SK-N-SH (cell line): ENCODE results near the gene DDRGK1. TPM values are rescaled to one million over a fixed set of nuclear protein-coding genes. Genes with fewer than 3 reads are reported as not detected.
"Not testable (repeated sequence)": the region's sequence is repeated elsewhere in the genome, so short reads cannot be mapped to it uniquely, and the experiment has no call there.

ENCODE experiments used
- CTCF ChIA-PET: fragments of 300-600, 350-600 bp; formaldehyde crosslinking; extraction: SDS; loops from one replicate; lab custom pipeline; 2021; lab: Yijun Ruan, JAX
- POLR2A ChIA-PET: fragments of 350-600 bp; sonication (Branson Sonifier 250); formaldehyde crosslinking; extraction: SDS; loops from one replicate; lab custom pipeline; 2020; ENCODE audit warnings: antibody characterized with exemption, inconsistent platforms; lab: Yijun Ruan, JAX
- DNase-seq: peaks from one replicate; pipeline ENCODE4 v3.0.0; 2012
- H2AFZ ChIP-seq: fragments of 200-600 bp; sonication (generic); 2 replicates; pipeline ENCODE4 v1.8.1; 2016; ENCODE audit warnings: antibody characterized with exemption, mild to moderate bottlenecking, low read depth
- H3F3A ChIP-seq: fragments of 200-600 bp; sonication (generic); replicated peaks from 2 replicates; pipeline ENCODE3; 2016; ENCODE audit warnings: antibody characterized with exemption, mild to moderate bottlenecking; ENCODE audit not compliant: insufficient read depth
- H3K27ac ChIP-seq, 2 experiments: fragments of 200-500 bp in 1 of 2; fragments of 200-600 bp in 1 of 2; sonication (Bioruptor generic) in 1 of 2; sonication (generic), shearing (Covaris generic) in 1 of 2; 2 replicates each; pipeline versions ENCODE4 v1.5.1 to v1.6.1; 2014 to 2016; ENCODE audit warnings: low read depth in 2 of 2, inconsistent platforms in 1 of 2, low read length in 1 of 2, mild to moderate bottlenecking in 1 of 2, mixed read lengths in 1 of 2
- H3K27me3 ChIP-seq: fragments of 200-600 bp; sonication (generic), shearing (Covaris generic); 2 replicates; pipeline ENCODE4 v1.6.1; 2016; ENCODE audit warnings: mixed run types; ENCODE audit not compliant: insufficient read depth
- H3K36me3 ChIP-seq, 2 experiments: fragments of 200-500 bp in 1 of 2; fragments of 200-600 bp in 1 of 2; sonication (Bioruptor generic) in 1 of 2; sonication (generic) in 1 of 2; replicated peaks in 1 of 2; 2 replicates each; pipeline versions ENCODE3 to v1.5.1; 2014 to 2016; ENCODE audit warnings: low read length in 1 of 2, mild to moderate bottlenecking in 1 of 2; ENCODE audit not compliant: insufficient read depth in 2 of 2, control insufficient read depth in 1 of 2
- H3K4me1 ChIP-seq, 2 experiments: fragments of 200-500 bp in 1 of 2; fragments of 200-600 bp in 1 of 2; sonication (Bioruptor generic) in 1 of 2; sonication (generic), shearing (Covaris generic) in 1 of 2; 2 replicates each; pipeline versions ENCODE4 v1.5.1 to v1.6.1; 2014 to 2016; ENCODE audit warnings: low read depth in 1 of 2, low read length in 1 of 2, mixed run types in 1 of 2; ENCODE audit not compliant: insufficient read depth in 2 of 2, control insufficient read depth in 1 of 2
- H3K4me2 ChIP-seq: fragments of 200-600 bp; sonication (generic), shearing (Covaris generic); 2 replicates; pipeline ENCODE4 v1.6.1; 2017; ENCODE audit warnings: mixed run types
- H3K4me3 ChIP-seq, 2 experiments: fragments of 200-500 bp in 1 of 2; fragments of 200-600 bp in 1 of 2; sonication (Bioruptor generic) in 1 of 2; sonication (generic), shearing (Covaris generic) in 1 of 2; 2 replicates each; pipeline versions ENCODE4 v1.5.1 to v1.8.1; 2014 to 2016; ENCODE audit warnings: low read depth in 2 of 2, inconsistent platforms in 1 of 2, low read length in 1 of 2, mild to moderate bottlenecking in 1 of 2, mixed read lengths in 1 of 2, moderate library complexity in 1 of 2
- H3K79me2 ChIP-seq: fragments of 200-600 bp; sonication (generic); 2 replicates; pipeline ENCODE4 v1.8.1; 2017; ENCODE audit warnings: mild to moderate bottlenecking; ENCODE audit not compliant: insufficient read depth
- H3K9ac ChIP-seq: fragments of 200-600 bp; sonication (generic); 2 replicates; pipeline ENCODE4 v1.6.1; 2017; ENCODE audit warnings: mixed run types
- H3K9me2 ChIP-seq: fragments of 200-600 bp; sonication (generic); 2 replicates; pipeline ENCODE4 v1.6.1; 2017; ENCODE audit warnings: mixed run types
- H3K9me3 ChIP-seq: fragments of 200-600 bp; sonication (generic); 2 replicates; pipeline ENCODE4 v1.6.1; 2017; ENCODE audit warnings: mixed run types, mild to moderate bottlenecking, moderate library complexity
- H4K20me1 ChIP-seq: fragments of 200-600 bp; sonication (generic); 2 replicates; pipeline ENCODE4 v1.6.1; 2017; ENCODE audit warnings: mild to moderate bottlenecking, mixed run types; ENCODE audit not compliant: insufficient read depth
- ELF1 ChIP-seq: IDR thresholded peaks from 2 replicates; pipeline ENCODE4 v1.4.0; 2012
- FOSL2 ChIP-seq: IDR thresholded peaks from 2 replicates; pipeline ENCODE4 v1.4.0; 2012; ENCODE audit warnings: low read depth, mild to moderate bottlenecking, moderate library complexity, borderline replicate concordance
- FOXM1 ChIP-seq: IDR thresholded peaks from 2 replicates; pipeline ENCODE4 v1.4.0; 2012; ENCODE audit warnings: low read depth, mild to moderate bottlenecking
- GABPA ChIP-seq: IDR thresholded peaks from 2 replicates; pipeline ENCODE4 v1.4.0; 2012; ENCODE audit warnings: low read depth, mild to moderate bottlenecking
- JUND ChIP-seq: IDR thresholded peaks from 2 replicates; pipeline ENCODE4 v1.4.0; 2012
- PBX3 ChIP-seq: IDR thresholded peaks from 2 replicates; pipeline ENCODE4; 2012
- SIN3A ChIP-seq: IDR thresholded peaks from 2 replicates; pipeline ENCODE4 v1.6.1; 2012; ENCODE audit warnings: low read depth, mild to moderate bottlenecking, low read length, moderate library complexity, borderline replicate concordance
- TCF12 ChIP-seq: IDR thresholded peaks from 2 replicates; pipeline ENCODE4 v1.4.0; 2012
- TEAD4 ChIP-seq: IDR thresholded peaks from 2 replicates; pipeline ENCODE4 v1.4.0; 2012; ENCODE audit warnings: mild to moderate bottlenecking, borderline replicate concordance; ENCODE audit not compliant: insufficient read depth
- WGBS: methylation state at CpG from one replicate; pipeline ENCODE4 v1.1.6; 2017; ENCODE audit warnings: low lambda C conversion rate; 5-methylcytosine and 5-hydroxymethylcytosine counted together
- polyA plus RNA-seq, 3 experiments: library from polyadenylated mRNA; depleted of rRNA; stranded (reverse); fragments of >200 nt; gene quantifications; 2 replicates each; pipeline ENCODE4 v1.2.3, GENCODE V29; 2012

DDRGK1 gene
- polyA plus RNA-seq, 1 of the 3 experiments (the other 2 are of a cell fraction) = 70.6 TPM

- Histone ChIP-seq H3K4me3 (peak overlapping the region; percentile 87 to 98; a peak in 2 of 4 replicates), H3K36me3 (peaks cover 11 to 15% of the 10 kb centered on the region in 2 experiments), H3K27me3 (no peaks in the 10 kb centered on the region), H3K9me2 (no peaks in the 10 kb centered on the region), H3K9me3 (no peaks in the 10 kb centered on the region), H3K9ac (peak overlapping the region; percentile 13; the same call in 1 of the 2 replicates), H3K79me2 (peaks cover 72% of the 10 kb centered on the region), H3K27ac (no peak overlapping the region), H3K4me2 (peak overlapping the region; percentile 95), H2AFZ (no peak overlapping the region), H3F3A (peaks cover 14% of the 10 kb centered on the region), H4K20me1 (peaks cover 63% of the 10 kb centered on the region), H3K4me1 (peaks cover 5 to 14% of the 10 kb centered on the region in 2 experiments; a peak in 1 of 4 replicates)
- 80% methylated on average over 11 of the region's 11 CpGs for WGBS
- ChIA-PET CTCF (interaction anchor here (0.9 to 1.6 kb wide), 2 partner anchors 12 to 43 kb away, joined by 3 read pairs; no protein-coding TSS in a partner anchor), POLR2A (no interaction called here)
- TF ChIP-seq ELF1 = no peak
- no peak for TF ChIP-seq FOXM1
- no peak for TF ChIP-seq PBX3
- TF ChIP-seq SIN3A = no peak
- TF ChIP-seq FOSL2 = no peak
- TF ChIP-seq JUND = no peak
- TF ChIP-seq GABPA = no peak
- TF ChIP-seq TEAD4 = no peak
- no peak for DNase-seq
Observed at GRCh38 chr20:3157817-3158216, 46.7 kb downstream of the DDRGK1 start.

DNA sequence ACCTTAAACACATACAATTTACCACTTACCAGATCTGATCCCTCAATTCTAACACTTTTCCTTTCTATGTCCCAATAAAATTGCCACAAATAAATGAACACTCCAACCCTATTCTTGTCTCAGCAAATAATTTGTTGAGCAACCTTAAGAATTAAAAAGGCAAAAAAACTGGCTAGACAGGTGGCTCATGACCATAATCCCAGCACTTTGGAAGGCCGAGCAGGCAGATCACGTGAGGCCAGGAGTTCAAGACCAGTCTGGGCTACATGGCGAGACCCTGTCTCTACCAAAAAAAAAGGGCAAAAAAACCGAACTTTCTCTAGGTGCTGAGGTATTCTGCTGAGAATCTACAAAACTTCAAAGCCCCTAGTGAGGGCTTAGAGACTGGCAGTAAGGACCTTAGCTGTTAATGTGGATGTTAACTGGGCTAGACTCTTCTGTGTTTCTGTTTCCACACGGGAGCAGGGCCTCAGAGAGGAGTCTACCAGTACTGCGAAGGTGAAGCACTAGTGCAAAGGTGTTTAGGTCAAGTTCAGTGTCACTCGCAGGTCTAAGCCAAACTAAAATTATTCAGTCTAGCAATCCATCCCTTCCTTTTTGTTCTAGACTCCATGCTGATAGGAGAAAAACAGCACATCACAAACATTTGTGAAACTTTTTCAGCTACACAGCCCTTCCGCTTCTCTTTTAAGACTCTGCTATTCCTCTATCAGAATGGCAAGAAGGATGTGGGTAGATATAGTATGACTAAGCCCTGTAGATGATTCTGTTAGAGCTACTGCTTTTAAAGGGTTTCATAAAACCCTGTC, 47.5 kb downstream of the DDRGK1 start:
- ChIA-PET POLR2A (no interaction called here), CTCF (interaction anchor here (0.9 to 1.6 kb wide), 2 partner anchors 13 to 42 kb away, joined by 3 read pairs; no protein-coding TSS in a partner anchor)
- H3K9me3 ChIP-seq = no peaks in the 10 kb centered on the region
- H3K27ac ChIP-seq = no peak overlapping the region
- peak overlapping the region; percentile 95; the same call in 1 of the 2 replicates for H3K4me2 ChIP-seq
- no peak for DNase-seq
- 88% methylated on average over 8 of the region's 8 CpGs for WGBS
- H4K20me1 ChIP-seq = peaks cover 71% of the 10 kb centered on the region
- H3K9ac ChIP-seq = peak overlapping the region; percentile 10; the same call in 1 of the 2 replicates
- peaks cover 80% of the 10 kb centered on the region for H3K79me2 ChIP-seq
- no peak overlapping the region for H2AFZ ChIP-seq
- H3K4me3 ChIP-seq = no peak overlapping the region
- peaks cover 14% of the 10 kb centered on the region for H3F3A ChIP-seq
- H3K9me2 ChIP-seq = no peaks in the 10 kb centered on the region
- TF ChIP-seq TCF12 = no peak
- H3K36me3 ChIP-seq = peaks cover 11 to 15% of the 10 kb centered on the region in 2 experiments
- peaks cover 5 to 10% of the 10 kb centered on the region in 2 experiments; a peak in 1 of 4 replicates for H3K4me1 ChIP-seq
- H3K27me3 ChIP-seq = no peaks in the 10 kb centered on the region

- H3K9me3 ChIP-seq, H3F3A ChIP-seq, H3K9ac ChIP-seq, H2AFZ ChIP-seq, H3K4me2 ChIP-seq, H3K9me2 ChIP-seq, H3K4me1 ChIP-seq, H3K27me3 ChIP-seq, H3K27ac ChIP-seq, DNase-seq, H3K4me3 ChIP-seq, CTCF ChIA-PET, POLR2A ChIA-PET: not testable (repeated sequence)
- Histone ChIP-seq H4K20me1 (peaks cover 89% of the 10 kb centered on the region), H3K36me3 (peaks cover 17 to 37% of the 10 kb centered on the region in 2 experiments), H3K79me2 (peaks cover 99% of the 10 kb centered on the region)
- 94% methylated on average over 10 of the region's 10 CpGs for WGBS
Observed at GRCh38 chr20:3152057-3152644, 52.3 kb downstream of the DDRGK1 start.
